ENCODE results near the gene DLGAP1. TPM values are rescaled to one million over a fixed set of nuclear protein-coding genes. Genes with fewer than 3 reads are reported as not detected.

DLGAP1 gene
- total and polyA plus RNA-seq, 2 of the 13 experiments (the other 11 are each of a cell fraction or from before 2014, with no cell fraction given): 0.01 TPM; not detected in 1

DNA sequence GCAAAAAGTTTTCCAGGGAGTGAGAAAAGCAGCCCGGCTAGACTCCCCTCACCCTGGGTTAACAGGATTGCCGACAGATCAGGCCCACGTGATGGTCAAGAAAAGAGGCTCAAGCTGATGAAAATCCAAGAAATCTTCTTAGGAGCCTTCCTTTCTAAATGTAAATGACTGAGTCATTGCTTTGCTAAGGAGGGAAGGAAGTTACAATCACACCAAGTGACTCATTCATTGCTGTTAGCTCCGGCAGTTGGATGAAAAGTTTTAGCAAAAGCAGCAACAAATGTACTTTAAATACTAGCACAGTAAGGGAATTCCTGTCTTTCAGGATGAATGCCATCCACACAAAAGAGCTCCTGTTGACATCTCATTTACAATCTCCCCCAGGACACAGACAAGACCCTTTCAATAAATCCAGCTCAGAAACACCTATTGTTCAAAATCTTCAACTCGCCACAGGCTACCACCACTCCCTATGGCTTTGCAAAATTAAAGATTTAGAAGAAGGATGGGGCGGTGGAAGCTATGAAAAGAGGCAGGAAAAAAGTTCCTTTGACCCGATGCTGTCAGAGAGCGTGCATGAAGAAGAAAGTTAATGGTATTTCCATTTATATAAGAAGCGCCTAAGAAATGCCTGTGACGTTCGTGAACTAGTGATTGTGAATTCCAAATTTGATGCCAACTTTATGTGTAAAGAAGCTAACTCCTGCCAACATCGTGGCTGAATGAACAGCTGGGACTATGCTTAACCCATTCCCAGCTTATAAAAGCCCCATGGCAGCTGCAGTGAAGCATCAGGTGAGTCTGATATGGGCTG is 851.5 kb downstream of the DLGAP1 start (continued):
- TF ChIP-seq CTCF (CRISPR knock-in tag; IDR thresholded peaks at IDR 0.05) (no peak), ZNF264 (CRISPR knock-in tag; IDR thresholded peaks at IDR 0.05) (no peak), IRF2 (CRISPR knock-in tag; IDR thresholded peaks at IDR 0.05) (no peak), ZNF382 (CRISPR knock-in tag; IDR thresholded peaks at IDR 0.05; ENCODE audit: borderline replicate concordance) (no peak), MBNL3 (CRISPR knock-in tag; conservative IDR thresholded peaks at IDR 0.05) (no peak), ATF3 (CRISPR knock-in tag; IDR thresholded peaks at IDR 0.05) (peak; percentile 55; the same call in 1 of the 2 replicates), ZNF3 (CRISPR knock-in tag; IDR thresholded peaks at IDR 0.05) (no peak), MEIS1 (CRISPR knock-in tag; IDR thresholded peaks at IDR 0.05; ENCODE audit: borderline replicate concordance) (no peak), ZNF83 (CRISPR knock-in tag; IDR thresholded peaks at IDR 0.05; ENCODE audit: borderline replicate concordance) (no peak), ZSCAN12 (CRISPR knock-in tag; IDR thresholded peaks at IDR 0.05) (no peak), ZNF207 (IDR thresholded peaks at IDR 0.05; ENCODE audit: borderline replicate concordance) (no peak), MBD4 (IDR thresholded peaks at IDR 0.05; ENCODE audit: borderline replicate concordance, low read length) (no peak), TBX3 (IDR thresholded peaks at IDR 0.05; ENCODE audit: borderline replicate concordance) (no peak), ZNF530 (CRISPR knock-in tag; IDR thresholded peaks at IDR 0.05; ENCODE audit: low read depth) (no peak), ZNF329 (CRISPR knock-in tag; IDR thresholded peaks at IDR 0.05; ENCODE audit: low read depth) (no peak), ZNF496 (CRISPR knock-in tag; IDR thresholded peaks at IDR 0.05; ENCODE audit: insufficient replicate concordance) (no peak), ZFAT (CRISPR knock-in tag; conservative IDR thresholded peaks at IDR 0.05) (no peak), IRX3 (CRISPR knock-in tag; IDR thresholded peaks at IDR 0.05; ENCODE audit: borderline replicate concordance, low read depth) (no peak), SMARCE1 (IDR thresholded peaks at IDR 0.05; ENCODE audit: borderline replicate concordance) (no peak), KDM5B (CRISPR knock-in tag; IDR thresholded peaks at IDR 0.05; ENCODE audit: borderline replicate concordance) (no peak), ZNF253 (CRISPR knock-in tag; IDR thresholded peaks at IDR 0.05; ENCODE audit: borderline replicate concordance) (no peak)
- TF ChIP-seq, protein P1, sequence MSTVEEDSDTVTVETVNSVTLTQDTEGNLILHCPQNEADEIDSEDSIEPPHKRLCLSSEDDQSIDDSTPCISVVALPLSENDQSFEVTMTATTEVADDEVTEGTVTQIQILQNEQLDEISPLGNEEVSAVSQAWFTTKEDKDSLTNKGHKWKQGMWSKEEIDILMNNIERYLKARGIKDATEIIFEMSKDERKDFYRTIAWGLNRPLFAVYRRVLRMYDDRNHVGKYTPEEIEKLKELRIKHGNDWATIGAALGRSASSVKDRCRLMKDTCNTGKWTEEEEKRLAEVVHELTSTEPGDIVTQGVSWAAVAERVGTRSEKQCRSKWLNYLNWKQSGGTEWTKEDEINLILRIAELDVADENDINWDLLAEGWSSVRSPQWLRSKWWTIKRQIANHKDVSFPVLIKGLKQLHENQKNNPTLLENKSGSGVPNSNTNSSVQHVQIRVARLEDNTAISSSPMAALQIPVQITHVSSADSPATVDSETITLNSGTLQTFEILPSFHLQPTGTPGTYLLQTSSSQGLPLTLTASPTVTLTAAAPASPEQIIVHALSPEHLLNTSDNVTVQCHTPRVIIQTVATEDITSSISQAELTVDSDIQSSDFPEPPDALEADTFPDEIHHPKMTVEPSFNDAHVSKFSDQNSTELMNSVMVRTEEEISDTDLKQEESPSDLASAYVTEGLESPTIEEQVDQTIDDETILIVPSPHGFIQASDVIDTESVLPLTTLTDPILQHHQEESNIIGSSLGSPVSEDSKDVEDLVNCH (CRISPR knock-in tag; IDR thresholded peaks at IDR 0.05): no peak
- TF ChIP-seq, protein P2, sequence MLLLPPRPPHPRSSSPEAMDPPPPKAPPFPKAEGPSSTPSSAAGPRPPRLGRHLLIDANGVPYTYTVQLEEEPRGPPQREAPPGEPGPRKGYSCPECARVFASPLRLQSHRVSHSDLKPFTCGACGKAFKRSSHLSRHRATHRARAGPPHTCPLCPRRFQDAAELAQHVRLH (CRISPR knock-in tag; IDR thresholded peaks at IDR 0.05; ENCODE audit: borderline replicate concordance, low read depth): no peak
- TF ChIP-seq, protein P3, sequence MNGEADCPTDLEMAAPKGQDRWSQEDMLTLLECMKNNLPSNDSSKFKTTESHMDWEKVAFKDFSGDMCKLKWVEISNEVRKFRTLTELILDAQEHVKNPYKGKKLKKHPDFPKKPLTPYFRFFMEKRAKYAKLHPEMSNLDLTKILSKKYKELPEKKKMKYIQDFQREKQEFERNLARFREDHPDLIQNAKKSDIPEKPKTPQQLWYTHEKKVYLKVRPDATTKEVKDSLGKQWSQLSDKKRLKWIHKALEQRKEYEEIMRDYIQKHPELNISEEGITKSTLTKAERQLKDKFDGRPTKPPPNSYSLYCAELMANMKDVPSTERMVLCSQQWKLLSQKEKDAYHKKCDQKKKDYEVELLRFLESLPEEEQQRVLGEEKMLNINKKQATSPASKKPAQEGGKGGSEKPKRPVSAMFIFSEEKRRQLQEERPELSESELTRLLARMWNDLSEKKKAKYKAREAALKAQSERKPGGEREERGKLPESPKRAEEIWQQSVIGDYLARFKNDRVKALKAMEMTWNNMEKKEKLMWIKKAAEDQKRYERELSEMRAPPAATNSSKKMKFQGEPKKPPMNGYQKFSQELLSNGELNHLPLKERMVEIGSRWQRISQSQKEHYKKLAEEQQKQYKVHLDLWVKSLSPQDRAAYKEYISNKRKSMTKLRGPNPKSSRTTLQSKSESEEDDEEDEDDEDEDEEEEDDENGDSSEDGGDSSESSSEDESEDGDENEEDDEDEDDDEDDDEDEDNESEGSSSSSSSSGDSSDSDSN (CRISPR knock-in tag; IDR thresholded peaks at IDR 0.05): no peak

Measured in HepG2 (cell line).